ENCODE data around the gene SLC27A2. TPM values are rescaled to one million over a fixed set of nuclear protein-coding genes. Genes with fewer than 3 reads are reported as not detected.
A peak's percentile ranks its signal among the peaks of the same experiment; 100 is the strongest.

Gene SLC27A2
- total RNA-seq, 2 donors from 2014 or later, result 35.6 to 55.7 TPM

DNA sequence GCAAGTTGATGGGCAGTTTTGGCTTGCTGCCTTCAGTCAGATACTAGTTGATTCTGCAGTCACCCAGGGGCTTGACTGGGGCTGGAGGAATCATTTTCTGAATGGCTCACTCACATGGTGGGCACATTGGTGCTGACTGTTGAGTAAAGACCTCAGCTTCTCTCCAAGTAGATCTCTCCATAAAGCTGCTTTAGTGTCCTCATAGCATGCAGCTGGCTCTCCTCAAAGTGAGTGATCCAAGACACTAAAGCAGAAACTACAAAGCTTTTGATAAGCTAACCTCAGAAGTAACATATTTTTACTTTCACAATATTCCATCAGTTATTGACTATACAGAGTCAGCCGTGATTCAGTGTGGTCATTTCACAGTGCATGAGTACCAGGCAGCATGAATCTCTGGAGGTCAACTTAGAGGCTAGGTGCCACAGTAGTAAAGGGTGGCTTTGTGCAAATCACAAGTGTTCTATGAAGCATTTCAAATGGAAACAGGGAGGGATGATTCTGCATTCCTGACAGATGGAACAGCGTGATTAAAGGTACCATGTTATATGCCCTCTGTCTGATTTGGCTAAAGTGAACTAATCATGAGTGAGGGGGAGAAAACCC, 38.6 kb upstream of the SLC27A2 start:
- intact Hi-C loops (cut with DNase I), result loop anchor here (5.0 to 10.0 kb wide), 4 partner anchors 171 to 1281 kb away; partner anchors contain the start of gene FGF7
- H3K27ac ChIP-seq, result no peak overlapping the region
- no peaks in the 10 kb centered on the region for H3K4me1 ChIP-seq
- no peaks in the 10 kb centered on the region for H3K27me3 ChIP-seq
- no peaks in the 10 kb centered on the region for H3K9me3 ChIP-seq
- no peak overlapping the region for H3K9ac ChIP-seq (ENCODE audit: low read depth in 2 of 2, low read length in 2 of 2)
- no peak for TF ChIP-seq CTCF (IDR thresholded peaks at IDR 0.05)
- DNase-seq, result no peak
- H3K36me3 ChIP-seq, result no peaks in the 10 kb centered on the region
- no peak overlapping the region for H3K4me3 ChIP-seq

DNA sequence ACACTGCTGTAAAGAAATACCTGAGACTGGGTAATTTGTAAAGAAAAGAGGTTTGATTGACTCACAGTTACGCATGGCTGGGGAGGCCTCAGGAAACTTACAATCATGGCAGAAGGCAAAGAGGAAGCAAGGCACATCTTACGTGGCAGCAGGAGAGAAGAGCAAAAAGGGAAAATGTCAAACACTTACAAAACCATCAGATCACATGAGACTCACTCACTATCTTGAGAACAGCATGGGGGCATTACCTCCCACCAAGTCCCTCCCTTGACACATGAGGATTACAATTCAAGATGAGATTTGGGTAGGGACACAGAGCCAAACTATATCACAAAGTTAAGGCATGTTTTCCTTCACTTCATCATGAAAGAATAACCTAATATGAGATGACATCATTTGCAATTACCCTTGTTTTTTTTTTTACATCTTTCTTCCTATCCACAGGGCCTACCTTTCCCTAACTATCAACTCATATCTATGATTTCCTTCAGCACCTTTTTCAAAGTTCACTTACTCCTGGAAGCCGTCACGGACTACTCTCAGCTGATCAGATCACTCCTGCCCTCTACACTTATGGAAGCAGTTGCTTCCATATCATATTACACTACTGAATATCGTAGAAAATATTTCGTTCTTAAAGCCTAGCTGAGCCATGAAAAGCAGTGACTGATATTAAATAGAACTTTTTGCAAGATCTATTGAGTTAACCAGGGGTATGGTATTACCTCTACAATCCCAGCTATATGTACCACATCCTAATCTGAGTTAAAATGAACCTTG, 37.5 kb upstream of the SLC27A2 start:
- no peak overlapping the region for H3K9ac ChIP-seq (ENCODE audit: low read depth in 2 of 2, low read length in 2 of 2)
- intact Hi-C loops (cut with DNase I), result loop anchor here (5.0 to 10.0 kb wide), 4 partner anchors 170 to 1282 kb away; partner anchors contain the start of gene FGF7
- TF ChIP-seq CTCF (IDR thresholded peaks at IDR 0.05), result no peak
- H3K27ac ChIP-seq, result no peak overlapping the region
- DNase-seq, result no peak
- H3K27me3 ChIP-seq, result no peaks in the 10 kb centered on the region
- H3K4me3 ChIP-seq, result no peak overlapping the region
- H3K36me3 ChIP-seq, result no peaks in the 10 kb centered on the region
- no peaks in the 10 kb centered on the region for H3K4me1 ChIP-seq
- no peaks in the 10 kb centered on the region for H3K9me3 ChIP-seq

DNA sequence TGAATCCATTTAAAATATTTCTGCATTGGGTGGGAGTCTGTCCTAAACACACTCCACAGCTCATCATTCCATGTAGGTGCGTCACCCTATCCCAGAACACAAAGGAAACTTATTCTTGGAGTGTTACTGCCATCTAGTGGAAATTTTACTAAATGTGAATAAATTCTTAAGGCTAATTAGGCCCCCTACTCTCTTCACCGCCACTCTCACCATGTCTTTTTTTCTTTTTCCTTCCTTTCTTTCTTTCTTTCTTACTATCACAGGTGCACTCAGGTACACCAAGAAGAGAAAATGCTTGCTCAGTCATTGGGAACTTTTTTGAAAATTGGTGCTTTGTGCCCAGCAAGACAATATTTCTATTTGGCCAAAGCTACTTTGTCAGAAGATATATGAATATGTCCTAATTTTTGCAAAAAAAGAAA, 36.5 kb upstream of the SLC27A2 start:
- Histone ChIP-seq H3K4me3 (no peak overlapping the region), H3K27ac (no peak overlapping the region), H3K36me3 (no peaks in the 10 kb centered on the region), H3K9me3 (no peaks in the 10 kb centered on the region), H3K9ac (ENCODE audit: low read depth in 2 of 2, low read length in 2 of 2) (no peak overlapping the region), H3K27me3 (no peaks in the 10 kb centered on the region), H3K4me1 (no peaks in the 10 kb centered on the region)
- no peak for DNase-seq
- TF ChIP-seq CTCF (IDR thresholded peaks at IDR 0.05), result peak; percentile 37
- intact Hi-C loops (cut with DNase I), result loop anchor here (10.0 kb wide), 3 partner anchors 169 to 911 kb away; partner anchors contain the start of gene FGF7

DNA sequence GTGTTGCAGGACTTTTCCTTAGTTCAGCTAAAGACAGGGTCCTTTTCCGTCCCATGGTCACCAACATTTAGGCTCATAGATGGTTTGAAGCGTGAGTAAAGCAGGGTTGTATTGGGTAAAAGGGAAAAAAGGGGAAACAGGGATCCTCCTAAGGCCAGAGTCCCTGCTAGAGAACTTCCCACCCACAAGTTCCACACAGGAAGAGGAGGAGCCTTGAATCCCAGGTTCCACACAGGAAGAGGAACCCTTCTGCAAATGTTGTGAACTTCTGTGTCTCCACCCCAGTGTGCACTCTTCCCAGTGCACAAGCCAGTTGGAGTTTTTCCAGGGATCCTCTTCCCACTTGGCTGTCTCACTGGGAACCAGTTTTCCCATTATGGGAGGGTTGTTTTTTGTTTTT, 35.4 kb upstream of the SLC27A2 start:
- no peak for TF ChIP-seq CTCF (IDR thresholded peaks at IDR 0.05)
- Histone ChIP-seq H3K9ac (ENCODE audit: low read depth in 2 of 2, low read length in 2 of 2) (no peak overlapping the region), H3K36me3 (no peaks in the 10 kb centered on the region), H3K4me1 (no peaks in the 10 kb centered on the region), H3K4me3 (no peak overlapping the region), H3K9me3 (no peaks in the 10 kb centered on the region), H3K27ac (no peak overlapping the region), H3K27me3 (no peaks in the 10 kb centered on the region)
- no peak for DNase-seq
- intact Hi-C loops (cut with DNase I), result loop anchor here (10.0 kb wide), 3 partner anchors 168 to 912 kb away; partner anchors contain the start of gene FGF7

GRCh38 chr15:50148362-50148963, 33.5 kb upstream of the SLC27A2 start:
- no peak overlapping the region for H3K9ac ChIP-seq (ENCODE audit: low read depth in 2 of 2, low read length in 2 of 2)
- no peaks in the 10 kb centered on the region for H3K4me1 ChIP-seq
- no peaks in the 10 kb centered on the region for H3K36me3 ChIP-seq
- intact Hi-C loops (cut with DNase I), result loop anchor here (10.0 kb wide), 3 partner anchors 166 to 914 kb away; partner anchors contain the start of gene FGF7
- no peaks in the 10 kb centered on the region for H3K27me3 ChIP-seq
- peak; percentile 35 for TF ChIP-seq CTCF (IDR thresholded peaks at IDR 0.05)
- no peaks in the 10 kb centered on the region for H3K9me3 ChIP-seq
- DNase-seq, result peak; percentile 32
- no peak overlapping the region for H3K4me3 ChIP-seq
- no peak overlapping the region for H3K27ac ChIP-seq
